ENCODE measurements around the gene AIPL1.

Gene AIPL1

GRCh38 chr17:6427279-6427781 lies 7.6 kb downstream of the AIPL1 start:
- Histone ChIP-seq H3F3A (ENCODE audit: control insufficient read depth, insufficient read depth) (no peaks in the 10 kb centered on the region), H3K36me3 (ENCODE audit: control insufficient read depth, low read length) (no peaks in the 10 kb centered on the region), H3K79me2 (ENCODE audit: control insufficient read depth, low read length) (no peaks in the 10 kb centered on the region), H4K20me1 (ENCODE audit: control insufficient read depth, insufficient read depth, low read depth, low read length) (no peaks in the 10 kb centered on the region), H3K9me2 (replicated peaks; ENCODE audit: control insufficient read depth, low read length) (no peaks in the 10 kb centered on the region), H3K27me3 (ENCODE audit: control insufficient read depth, low read length) (no peaks in the 10 kb centered on the region), H3K9me3 (ENCODE audit: control insufficient read depth, insufficient read depth, low read length) (peaks cover 4% of the 10 kb centered on the region; the same call in 1 of the 2 replicates), H3K4me2 (ENCODE audit: low read length) (no peak overlapping the region), H3K27ac (ENCODE audit: low read depth, low read length) (no peak overlapping the region), H3K4me1 (ENCODE audit: control insufficient read depth, low read length) (no peaks in the 10 kb centered on the region), H3K4me3 (ENCODE audit: low read length) (no peak overlapping the region)
- TF ChIP-seq CTCF (IDR thresholded peaks at IDR 0.05; ENCODE audit: low read depth, low read length, poor library complexity, severe bottlenecking): no peak
- no peak for TF ChIP-seq EZH2phosphoT487 (IDR thresholded peaks at IDR 0.05; ENCODE audit: borderline replicate concordance, low read length)

- no peaks in the 10 kb centered on the region for H3K27me3 ChIP-seq (ENCODE audit: control insufficient read depth, low read length)
- no peaks in the 10 kb centered on the region for H3K9me2 ChIP-seq (replicated peaks; ENCODE audit: control insufficient read depth, low read length)
- no peaks in the 10 kb centered on the region for H3F3A ChIP-seq (ENCODE audit: control insufficient read depth, insufficient read depth)
- H3K4me1 ChIP-seq (ENCODE audit: control insufficient read depth, low read length): no peaks in the 10 kb centered on the region
- H3K79me2 ChIP-seq (ENCODE audit: control insufficient read depth, low read length): no peaks in the 10 kb centered on the region
- peaks cover 4% of the 10 kb centered on the region; the same call in 1 of the 2 replicates for H3K9me3 ChIP-seq (ENCODE audit: control insufficient read depth, insufficient read depth, low read length)
- TF ChIP-seq EZH2phosphoT487 (IDR thresholded peaks at IDR 0.05; ENCODE audit: borderline replicate concordance, low read length) (no peak), CTCF (IDR thresholded peaks at IDR 0.05; ENCODE audit: low read depth, low read length, poor library complexity, severe bottlenecking) (no peak)
- no peak overlapping the region for H3K4me2 ChIP-seq (ENCODE audit: low read length)
- no peaks in the 10 kb centered on the region for H4K20me1 ChIP-seq (ENCODE audit: control insufficient read depth, insufficient read depth, low read depth, low read length)
- no peak overlapping the region for H3K4me3 ChIP-seq (ENCODE audit: low read length)
- no peak overlapping the region for H3K27ac ChIP-seq (ENCODE audit: low read depth, low read length)
- no peaks in the 10 kb centered on the region for H3K36me3 ChIP-seq (ENCODE audit: control insufficient read depth, low read length)
These were observed 8.4 kb downstream of the AIPL1 start for GRCh38 chr17:6426356-6427101.

GRCh38 chr17:6425407-6425806 lies 9.5 kb downstream of the AIPL1 start:
- no peaks in the 10 kb centered on the region for H3F3A ChIP-seq (ENCODE audit: control insufficient read depth, insufficient read depth)
- no peaks in the 10 kb centered on the region for H3K4me1 ChIP-seq (ENCODE audit: control insufficient read depth, low read length)
- no peaks in the 10 kb centered on the region for H3K36me3 ChIP-seq (ENCODE audit: control insufficient read depth, low read length)
- no peak for TF ChIP-seq EZH2phosphoT487 (IDR thresholded peaks at IDR 0.05; ENCODE audit: borderline replicate concordance, low read length)
- no peak for TF ChIP-seq CTCF (IDR thresholded peaks at IDR 0.05; ENCODE audit: low read depth, low read length, poor library complexity, severe bottlenecking)
- H3K9me3 ChIP-seq (ENCODE audit: control insufficient read depth, insufficient read depth, low read length): no peaks in the 10 kb centered on the region
- H3K4me2 ChIP-seq (ENCODE audit: low read length): no peak overlapping the region
- no peaks in the 10 kb centered on the region for H4K20me1 ChIP-seq (ENCODE audit: control insufficient read depth, insufficient read depth, low read depth, low read length)
- H3K79me2 ChIP-seq (ENCODE audit: control insufficient read depth, low read length): no peaks in the 10 kb centered on the region
- H3K4me3 ChIP-seq (ENCODE audit: low read length): no peak overlapping the region
- H3K27me3 ChIP-seq (ENCODE audit: control insufficient read depth, low read length): no peaks in the 10 kb centered on the region
- no peak overlapping the region for H3K27ac ChIP-seq (ENCODE audit: low read depth, low read length)
- H3K9me2 ChIP-seq (replicated peaks; ENCODE audit: control insufficient read depth, low read length): no peaks in the 10 kb centered on the region

All from DOHH2 (cell line).